GM23338 (cell line): ENCODE data around the gene TMEM52. TPM values are rescaled to one million over a fixed set of nuclear protein-coding genes. Genes with fewer than 3 reads are reported as not detected.

Experiments
- ATAC-seq: fragments of 200-7000 bp; cut with Tn5 transposase; 3 replicates; pipeline ENCODE4 v1.9.1; 2020
- DNase-seq: peaks from one replicate; pipeline ENCODE4 v3.0.0-alpha.2; 2015; ENCODE audit warnings: low spot score
- H2AFZ ChIP-seq: fragments of 200-600 bp; sonication (generic); 2 replicates; pipeline ENCODE4 v1.8.0; 2016; ENCODE audit warnings: antibody characterized with exemption, mild to moderate bottlenecking, moderate library complexity
- H3F3A ChIP-seq: fragments of 200-600 bp; sonication (generic); replicated peaks from 2 replicates; pipeline ENCODE4 v1.8.0; 2017; ENCODE audit warnings: antibody characterized with exemption, mixed run types, low read depth
- H3K27ac ChIP-seq: fragments of 200-600 bp; sonication (generic); 2 replicates; pipeline ENCODE4 v1.6.1; 2016; ENCODE audit warnings: low read depth
- H3K27me3 ChIP-seq: fragments of 200-600 bp; sonication (generic); 2 replicates; pipeline ENCODE4 v1.8.0; 2016; ENCODE audit warnings: mild to moderate bottlenecking, mixed run types, moderate library complexity; ENCODE audit not compliant: insufficient read depth
- H3K36me3 ChIP-seq: fragments of 200-600 bp; sonication (generic); 2 replicates; pipeline ENCODE4 v1.8.0; 2016; ENCODE audit warnings: mild to moderate bottlenecking; ENCODE audit not compliant: insufficient read depth
- H3K4me1 ChIP-seq: fragments of 200-600 bp; sonication (generic); 2 replicates; pipeline ENCODE4 v1.8.0; 2016; ENCODE audit warnings: mild to moderate bottlenecking, moderate library complexity; ENCODE audit not compliant: insufficient read depth
- H3K4me2 ChIP-seq: fragments of 200-600 bp; sonication (generic); 2 replicates; pipeline ENCODE4 v1.7.1; 2017; ENCODE audit warnings: mixed run types
- H3K4me3 ChIP-seq: fragments of 200-600 bp; sonication (generic); 2 replicates; pipeline ENCODE4 v1.6.1; 2016; ENCODE audit warnings: mixed run types
- H3K79me2 ChIP-seq: fragments of 200-600 bp; sonication (generic); replicated peaks from 2 replicates; pipeline ENCODE4 v1.8.0; 2017; ENCODE audit warnings: mild to moderate bottlenecking; ENCODE audit not compliant: insufficient read depth
- H3K9me2 ChIP-seq: fragments of 200-600 bp; sonication (generic); 2 replicates; pipeline ENCODE4 v1.8.0; 2017; ENCODE audit not compliant: insufficient read depth
- H4K20me1 ChIP-seq: fragments of 200-600 bp; sonication (generic); replicated peaks from 2 replicates; pipeline ENCODE4 v1.8.0; 2017; ENCODE audit warnings: mild to moderate bottlenecking; ENCODE audit not compliant: insufficient read depth
- H3K27ac Mint-ChIP-seq: 2 replicates; pipeline ENCODE4 v1.8.0; 2020; ENCODE audit warnings: inconsistent platforms, mild to moderate bottlenecking, moderate library complexity, mixed read lengths
- H3K27me3 Mint-ChIP-seq: 3 replicates; pipeline ENCODE4 v1.8.0; 2022; ENCODE audit warnings: low read depth, mild to moderate bottlenecking, moderate library complexity, mixed read lengths, inconsistent platforms; ENCODE audit not compliant: insufficient read depth, poor library complexity
- H3K36me3 Mint-ChIP-seq: 3 replicates; pipeline ENCODE4 v1.8.0; 2021; ENCODE audit warnings: low read depth, mild to moderate bottlenecking, inconsistent platforms, moderate library complexity, mixed read lengths
- H3K4me1 Mint-ChIP-seq: 3 replicates; pipeline ENCODE4 v1.8.0; 2020; ENCODE audit warnings: mild to moderate bottlenecking, inconsistent platforms, mixed read lengths
- H3K4me3 Mint-ChIP-seq: 3 replicates; pipeline ENCODE4 v1.8.0; 2021; ENCODE audit warnings: moderate library complexity, mild to moderate bottlenecking, inconsistent platforms, mixed read lengths
- H3K9me3 Mint-ChIP-seq: 3 replicates; pipeline ENCODE4 v1.8.0; 2020; ENCODE audit warnings: moderate library complexity, mild to moderate bottlenecking, inconsistent platforms, mixed read lengths
- CREB1 ChIP-seq: fragments of 250-450 bp; sonication (Bioruptor Pico); IDR thresholded peaks from 2 replicates; pipeline ENCODE4 v1.5.0; 2020; ENCODE audit warnings: low read depth, mild to moderate bottlenecking, moderate library complexity
- EZH2 ChIP-seq: fragments of 200-600 bp; sonication (generic); IDR thresholded peaks from one replicate; pipeline ENCODE4 v1.8.0; 2017; ENCODE audit warnings: antibody characterized with exemption, mild to moderate bottlenecking, low read depth; ENCODE audit not compliant: unreplicated experiment
- JUNB ChIP-seq: IDR thresholded peaks from one replicate; pipeline ENCODE4 v1.6.1; 2016; ENCODE audit warnings: antibody characterized with exemption; ENCODE audit not compliant: unreplicated experiment
- ZNF114 ChIP-seq: fragments of 250-450 bp; sonication (Bioruptor Pico); IDR thresholded peaks from 2 replicates; pipeline ENCODE4 v1.5.0; 2020; ENCODE audit warnings: mild to moderate bottlenecking, moderate library complexity
- polyA plus RNA-seq: library from polyadenylated mRNA; unstranded; fragments of >200 nt; fragmentation: Nextera tagmentation; extraction: Ambion mirVana; gene quantifications from 2 replicates; pipeline ENCODE4 v1.2.1, GENCODE V29; 2016
- total RNA-seq: library from RNA; depleted of rRNA; stranded (reverse); fragments of >200 nt; shearing (Covaris generic); gene quantifications from 2 replicates; pipeline ENCODE4 v1.2.3, GENCODE V29; 2014
- TF ChIP-seq, protein P1 (sequence below): fragments of 250-450 bp; sonication (Bioruptor Pico); IDR thresholded peaks from 2 replicates; pipeline ENCODE4 v1.5.0; 2020; ENCODE audit warnings: mild to moderate bottlenecking, moderate library complexity
- TF ChIP-seq, protein P2 (sequence below), 2 experiments: fragments of 200-600 bp in 1 of 2; sonication (generic) in 1 of 2; conservative IDR thresholded peaks; 2 replicates each; pipeline versions ENCODE4 v1.5.1 to v1.6.1; 2016 to 2017; ENCODE audit warnings: antibody characterized with exemption in 2 of 2, low read depth in 2 of 2, mild to moderate bottlenecking in 2 of 2, moderate library complexity in 1 of 2

Gene TMEM52
- total and polyA plus RNA-seq, 2 experiments from 2014 or later: 19.5 to 25.0 TPM

DNA sequence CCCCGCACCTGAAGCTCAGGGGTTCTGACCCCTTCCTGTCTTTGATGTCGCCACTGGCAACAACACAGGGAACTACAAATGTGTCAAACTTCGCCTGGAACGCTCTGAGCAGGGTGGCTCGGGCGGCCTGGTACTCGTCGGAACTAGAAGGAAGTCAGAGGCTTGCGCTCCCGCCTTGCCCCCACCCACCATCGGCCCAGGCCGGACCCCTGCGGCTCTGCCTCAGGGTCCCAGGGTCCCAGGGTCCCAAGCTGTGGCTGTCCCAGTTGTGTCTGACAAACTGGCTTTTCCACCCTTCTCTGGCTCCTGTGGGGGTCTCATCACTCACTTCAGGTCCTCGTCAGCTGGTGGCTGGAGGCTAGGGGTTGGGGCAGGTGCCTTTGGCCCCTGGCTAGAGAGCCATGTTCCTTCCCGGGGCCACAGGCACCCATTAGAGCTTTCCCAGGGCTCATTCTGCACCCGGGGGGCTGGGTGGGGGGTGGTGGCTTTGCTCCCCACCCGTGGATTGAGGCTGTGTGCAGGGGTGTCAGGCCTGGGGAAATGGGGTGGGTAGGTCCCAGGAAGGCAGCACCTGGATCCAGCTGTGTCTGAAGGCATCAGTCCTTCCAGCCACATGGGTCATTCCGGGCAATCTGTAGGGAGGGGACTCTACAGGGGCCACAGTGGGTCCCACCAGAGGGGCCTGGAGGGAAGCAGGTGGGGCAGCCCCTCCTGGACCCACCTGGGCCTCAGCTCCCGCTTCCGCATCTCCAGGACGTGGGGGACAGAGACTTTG, 8.0 kb upstream of the TMEM52 start (continued):
- TF ChIP-seq, protein P1, sequence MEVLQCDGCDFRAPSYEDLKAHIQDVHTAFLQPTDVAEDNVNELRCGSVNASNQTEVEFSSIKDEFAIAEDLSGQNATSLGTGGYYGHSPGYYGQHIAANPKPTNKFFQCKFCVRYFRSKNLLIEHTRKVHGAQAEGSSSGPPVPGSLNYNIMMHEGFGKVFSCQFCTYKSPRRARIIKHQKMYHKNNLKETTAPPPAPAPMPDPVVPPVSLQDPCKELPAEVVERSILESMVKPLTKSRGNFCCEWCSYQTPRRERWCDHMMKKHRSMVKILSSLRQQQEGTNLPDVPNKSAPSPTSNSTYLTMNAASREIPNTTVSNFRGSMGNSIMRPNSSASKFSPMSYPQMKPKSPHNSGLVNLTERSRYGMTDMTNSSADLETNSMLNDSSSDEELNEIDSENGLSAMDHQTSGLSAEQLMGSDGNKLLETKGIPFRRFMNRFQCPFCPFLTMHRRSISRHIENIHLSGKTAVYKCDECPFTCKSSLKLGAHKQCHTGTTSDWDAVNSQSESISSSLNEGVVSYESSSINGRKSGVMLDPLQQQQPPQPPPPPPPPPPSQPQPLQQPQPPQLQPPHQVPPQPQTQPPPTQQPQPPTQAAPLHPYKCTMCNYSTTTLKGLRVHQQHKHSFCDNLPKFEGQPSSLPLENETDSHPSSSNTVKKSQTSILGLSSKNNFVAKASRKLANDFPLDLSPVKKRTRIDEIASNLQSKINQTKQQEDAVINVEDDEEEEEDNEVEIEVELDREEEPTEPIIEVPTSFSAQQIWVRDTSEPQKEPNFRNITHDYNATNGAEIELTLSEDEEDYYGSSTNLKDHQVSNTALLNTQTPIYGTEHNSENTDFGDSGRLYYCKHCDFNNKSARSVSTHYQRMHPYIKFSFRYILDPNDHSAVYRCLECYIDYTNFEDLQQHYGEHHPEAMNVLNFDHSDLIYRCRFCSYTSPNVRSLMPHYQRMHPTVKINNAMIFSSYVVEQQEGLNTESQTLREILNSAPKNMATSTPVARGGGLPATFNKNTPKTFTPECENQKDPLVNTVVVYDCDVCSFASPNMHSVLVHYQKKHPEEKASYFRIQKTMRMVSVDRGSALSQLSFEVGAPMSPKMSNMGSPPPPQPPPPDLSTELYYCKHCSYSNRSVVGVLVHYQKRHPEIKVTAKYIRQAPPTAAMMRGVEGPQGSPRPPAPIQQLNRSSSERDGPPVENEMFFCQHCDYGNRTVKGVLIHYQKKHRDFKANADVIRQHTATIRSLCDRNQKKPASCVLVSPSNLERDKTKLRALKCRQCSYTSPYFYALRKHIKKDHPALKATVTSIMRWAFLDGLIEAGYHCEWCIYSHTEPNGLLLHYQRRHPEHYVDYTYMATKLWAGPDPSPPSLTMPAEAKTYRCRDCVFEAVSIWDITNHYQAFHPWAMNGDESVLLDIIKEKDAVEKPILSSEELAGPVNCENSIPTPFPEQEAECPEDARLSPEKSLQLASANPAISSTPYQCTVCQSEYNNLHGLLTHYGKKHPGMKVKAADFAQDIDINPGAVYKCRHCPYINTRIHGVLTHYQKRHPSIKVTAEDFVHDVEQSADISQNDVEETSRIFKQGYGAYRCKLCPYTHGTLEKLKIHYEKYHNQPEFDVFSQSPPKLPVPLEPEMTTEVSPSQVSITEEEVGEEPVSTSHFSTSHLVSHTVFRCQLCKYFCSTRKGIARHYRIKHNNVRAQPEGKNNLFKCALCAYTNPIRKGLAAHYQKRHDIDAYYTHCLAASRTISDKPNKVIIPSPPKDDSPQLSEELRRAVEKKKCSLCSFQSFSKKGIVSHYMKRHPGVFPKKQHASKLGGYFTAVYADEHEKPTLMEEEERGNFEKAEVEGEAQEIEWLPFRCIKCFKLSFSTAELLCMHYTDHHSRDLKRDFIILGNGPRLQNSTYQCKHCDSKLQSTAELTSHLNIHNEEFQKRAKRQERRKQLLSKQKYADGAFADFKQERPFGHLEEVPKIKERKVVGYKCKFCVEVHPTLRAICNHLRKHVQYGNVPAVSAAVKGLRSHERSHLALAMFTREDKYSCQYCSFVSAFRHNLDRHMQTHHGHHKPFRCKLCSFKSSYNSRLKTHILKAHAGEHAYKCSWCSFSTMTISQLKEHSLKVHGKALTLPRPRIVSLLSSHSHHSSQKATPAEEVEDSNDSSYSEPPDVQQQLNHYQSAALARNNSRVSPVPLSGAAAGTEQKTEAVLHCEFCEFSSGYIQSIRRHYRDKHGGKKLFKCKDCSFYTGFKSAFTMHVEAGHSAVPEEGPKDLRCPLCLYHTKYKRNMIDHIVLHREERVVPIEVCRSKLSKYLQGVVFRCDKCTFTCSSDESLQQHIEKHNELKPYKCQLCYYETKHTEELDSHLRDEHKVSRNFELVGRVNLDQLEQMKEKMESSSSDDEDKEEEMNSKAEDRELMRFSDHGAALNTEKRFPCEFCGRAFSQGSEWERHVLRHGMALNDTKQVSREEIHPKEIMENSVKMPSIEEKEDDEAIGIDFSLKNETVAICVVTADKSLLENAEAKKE (CRISPR knock-in tag): no peak

DNA sequence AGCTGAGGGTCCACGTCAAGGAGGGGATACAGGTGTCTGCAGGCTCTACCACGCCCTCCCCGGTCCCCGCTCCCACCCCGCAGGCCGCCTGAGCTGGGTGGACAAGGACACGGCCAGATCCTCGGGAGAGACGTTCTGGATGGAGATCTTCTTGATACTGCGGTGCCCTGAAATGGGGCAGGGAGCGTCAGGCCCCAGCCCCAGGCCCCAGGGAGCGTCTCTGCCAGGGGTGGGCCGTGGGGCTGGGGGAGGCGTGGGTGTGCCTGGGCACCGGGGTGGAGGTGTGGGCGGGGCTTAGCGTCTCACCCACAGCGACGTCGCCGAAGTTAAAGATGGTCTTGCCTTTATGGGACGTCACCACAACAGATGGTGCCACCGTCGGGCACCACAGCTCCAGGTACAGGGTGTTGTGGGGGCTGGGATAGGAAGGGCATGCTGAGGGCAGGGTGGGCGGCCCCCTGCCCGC, 7.3 kb upstream of the TMEM52 start:
- Histone ChIP-seq H3F3A (0 out of 2 replicates have a peak, but pooled peaks cover 3% of the 10 kb centered on the region), H3K9me2 (no peaks in the 10 kb centered on the region), H3K36me3 (no peaks in the 10 kb centered on the region), H3K27ac (no peak overlapping the region), H3K27me3 (no peaks in the 10 kb centered on the region), H2AFZ (no peak overlapping the region), H3K4me3 (no peak overlapping the region), H3K79me2 (no peaks in the 10 kb centered on the region), H4K20me1 (no peaks in the 10 kb centered on the region), H3K4me2 (no peak overlapping the region), H3K4me1 (no peaks in the 10 kb centered on the region)
- ATAC-seq (no peak), DNase-seq (no peak)
- Mint-ChIP-seq H3K4me3 (no peak overlapping the region), H3K9me3 (peaks cover 12% of the 10 kb centered on the region), H3K27me3 (peaks cover 7% of the 10 kb centered on the region), H3K4me1 (no peaks in the 10 kb centered on the region; the same call in 2 of the 3 replicates), H3K27ac (no peak overlapping the region), H3K36me3 (no peaks in the 10 kb centered on the region)
- TF ChIP-seq ZNF114 (CRISPR knock-in tag) (no peak), JUNB (no peak), EZH2 (no peak), CREB1 (CRISPR knock-in tag) (no peak)
- TF ChIP-seq, protein P1 (CRISPR knock-in tag): no peak
- TF ChIP-seq, protein P2, sequence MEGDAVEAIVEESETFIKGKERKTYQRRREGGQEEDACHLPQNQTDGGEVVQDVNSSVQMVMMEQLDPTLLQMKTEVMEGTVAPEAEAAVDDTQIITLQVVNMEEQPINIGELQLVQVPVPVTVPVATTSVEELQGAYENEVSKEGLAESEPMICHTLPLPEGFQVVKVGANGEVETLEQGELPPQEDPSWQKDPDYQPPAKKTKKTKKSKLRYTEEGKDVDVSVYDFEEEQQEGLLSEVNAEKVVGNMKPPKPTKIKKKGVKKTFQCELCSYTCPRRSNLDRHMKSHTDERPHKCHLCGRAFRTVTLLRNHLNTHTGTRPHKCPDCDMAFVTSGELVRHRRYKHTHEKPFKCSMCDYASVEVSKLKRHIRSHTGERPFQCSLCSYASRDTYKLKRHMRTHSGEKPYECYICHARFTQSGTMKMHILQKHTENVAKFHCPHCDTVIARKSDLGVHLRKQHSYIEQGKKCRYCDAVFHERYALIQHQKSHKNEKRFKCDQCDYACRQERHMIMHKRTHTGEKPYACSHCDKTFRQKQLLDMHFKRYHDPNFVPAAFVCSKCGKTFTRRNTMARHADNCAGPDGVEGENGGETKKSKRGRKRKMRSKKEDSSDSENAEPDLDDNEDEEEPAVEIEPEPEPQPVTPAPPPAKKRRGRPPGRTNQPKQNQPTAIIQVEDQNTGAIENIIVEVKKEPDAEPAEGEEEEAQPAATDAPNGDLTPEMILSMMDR (conservative IDR thresholded peaks at IDR 0.05; ENCODE audit: low read depth in 2 of 2): no peak
